Activated naive CD8-positive, alpha-beta T cell treated with anti-CD3 and anti-CD28 coated beads, Interleukin-2, amount 10 ng/mL, durations not matched to agents 7 days and 5 days (primary cell): ENCODE results near the gene CTSS. TPM values are rescaled to one million over a fixed set of nuclear protein-coding genes. Genes with fewer than 3 reads are reported as not detected.

Experiments
- total RNA-seq, 2 experiments: library from RNA; stranded (reverse); gene quantifications; one replicate each; pipeline ENCODE4 v1.2.3, GENCODE V29; 2021

CTSS gene
- total RNA-seq, 2 experiments from 2014 or later = 104 to 106 TPM

Other genes with a start within 250 kb of the CTSS start
- gene ADAMTSL4, start 216.4 kb downstream of the CTSS start, total RNA-seq = under 1 TPM; 0.11 to 0.30 TPM
- gene MCL1, start 186.2 kb downstream of the CTSS start, total RNA-seq = 100 to 1,000 TPM; 302 to 303 TPM
- 100 to 1,000 TPM; 161 to 172 TPM for gene ENSA, start 136.2 kb downstream of the CTSS start, total RNA-seq
- gene GOLPH3L, start 68.6 kb downstream of the CTSS start, total RNA-seq = 10 to 100 TPM; 22.2 to 22.6 TPM
- gene HORMAD1, start 44.9 kb downstream of the CTSS start, total RNA-seq = under 1 TPM; 0.62 to 0.69 TPM
- 1 to 10 TPM; 6.7 to 9.4 TPM for gene CTSK, start 42.5 kb upstream of the CTSS start, total RNA-seq
- gene ARNT, start 110.8 kb upstream of the CTSS start, total RNA-seq = 10 to 100 TPM; 49.3 to 51.3 TPM
- gene CTXND2, start 121.4 kb upstream of the CTSS start, total RNA-seq = not detected
- 10 to 100 TPM; 64.0 to 64.6 TPM for gene SETDB1, start 160.6 kb upstream of the CTSS start, total RNA-seq
- gene CERS2, start 209.1 kb upstream of the CTSS start, total RNA-seq = 100 to 1,000 TPM; 153 TPM
- gene ANXA9, start 216.5 kb upstream of the CTSS start, total RNA-seq = not detected
- 10 to 100 TPM; 11.5 to 12.7 TPM for gene MINDY1, start 241.1 kb upstream of the CTSS start, total RNA-seq
- 10 to 100 TPM; 22.9 to 23.2 TPM for gene PRUNE1, start 242.7 kb upstream of the CTSS start, total RNA-seq